ENCODE results near the gene SACM1L.

The SACM1L gene

GRCh38 chr3:45688882-45689786, at the start of gene SACM1L:
Gene SACM1L, plus strand, starts transcription at chr3:45689396. Its CDS starts 70 bp downstream, at chr3:45689466.
- DNase-seq (ENCODE audit: low read depth): peak; percentile 98

- DNase-seq (ENCODE audit: low read depth): no peak
Measured at GRCh38 chr3:45640091-45640507, 49.1 kb upstream of the SACM1L start.

GRCh38 chr3:45640724-45641361, 48.4 kb upstream of the SACM1L start:
- no peak for DNase-seq (ENCODE audit: low read depth)

- no peak for DNase-seq (ENCODE audit: low read depth)
Measured at GRCh38 chr3:45641756-45642155, 47.4 kb upstream of the SACM1L start.

GRCh38 chr3:45642731-45643152, 46.5 kb upstream of the SACM1L start:
- DNase-seq (ENCODE audit: low read depth): no peak

GRCh38 chr3:45644063-45644790, 45.0 kb upstream of the SACM1L start:
- peak; percentile 86 for DNase-seq (ENCODE audit: low read depth)

GRCh38 chr3:45644791-45645201, 44.4 kb upstream of the SACM1L start:
- peak; percentile 83 for DNase-seq (ENCODE audit: low read depth)

- DNase-seq (ENCODE audit: low read depth): no peak
Measured at GRCh38 chr3:45646051-45646585, 43.1 kb upstream of the SACM1L start.

- DNase-seq (ENCODE audit: low read depth): peak; percentile 95
Measured at GRCh38 chr3:45647148-45647619, 42.0 kb upstream of the SACM1L start.

GRCh38 chr3:45653205-45653604, 36.0 kb upstream of the SACM1L start:
- DNase-seq (ENCODE audit: low read depth): no peak

- no peak for DNase-seq (ENCODE audit: low read depth)
Measured at GRCh38 chr3:45654397-45654944, 34.7 kb upstream of the SACM1L start.

GRCh38 chr3:45655906-45656305, 33.3 kb upstream of the SACM1L start:
- DNase-seq (ENCODE audit: low read depth): no peak

- DNase-seq (ENCODE audit: low read depth): peak; percentile 92
Measured at GRCh38 chr3:45656575-45657363, 32.4 kb upstream of the SACM1L start.

- DNase-seq (ENCODE audit: low read depth): no peak
Measured at GRCh38 chr3:45657853-45658252, 31.3 kb upstream of the SACM1L start.

- DNase-seq (ENCODE audit: low read depth): peak; percentile 58
Measured at GRCh38 chr3:45659661-45660566, 29.3 kb upstream of the SACM1L start.

- no peak for DNase-seq (ENCODE audit: low read depth)
Measured at GRCh38 chr3:45660567-45660901, 28.7 kb upstream of the SACM1L start.

- no peak for DNase-seq (ENCODE audit: low read depth)
Measured at GRCh38 chr3:45664578-45664977, 24.6 kb upstream of the SACM1L start.

- DNase-seq (ENCODE audit: low read depth): no peak
Measured at GRCh38 chr3:45665101-45665572, 24.1 kb upstream of the SACM1L start.

GRCh38 chr3:45666757-45667431, 22.3 kb upstream of the SACM1L start:
- peak; percentile 63 for DNase-seq (ENCODE audit: low read depth)
